DMS 273 treated with DMSO at 0.1 percent for 48 hours (cell line): ENCODE results near the gene OLFM1.
"Not testable (repeated sequence)": the region's sequence is repeated elsewhere in the genome, so short reads cannot be mapped to it uniquely, and the experiment has no call there.

Experiments used
- DNase-seq: peaks from one replicate; lab custom pipeline; 2025; lab: John Stamatoyannopoulos, UW

The OLFM1 gene

GRCh38 chr9:135154050-135154615 is 66.7 kb downstream of the OLFM1 start:
- no peak for DNase-seq

DNA sequence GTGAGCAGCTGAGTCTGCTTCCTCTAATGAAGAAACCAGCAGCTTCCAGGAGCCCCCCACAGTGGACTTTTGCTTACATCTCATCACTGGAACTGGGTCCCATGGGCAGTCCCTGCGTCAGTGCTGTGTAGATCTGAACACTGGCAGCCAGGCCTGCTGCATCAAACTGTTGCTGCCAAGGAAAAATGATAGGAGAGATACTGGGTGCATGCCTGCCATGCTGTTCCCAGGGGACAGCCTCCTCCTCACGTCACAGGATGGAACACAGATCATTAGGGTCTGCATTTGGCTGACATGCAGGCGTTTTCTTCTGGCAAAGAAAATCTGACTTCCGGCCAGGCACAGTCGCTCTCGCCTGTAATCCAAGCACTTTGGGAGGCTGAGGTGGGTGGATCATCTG is 67.9 kb downstream of the OLFM1 start:
- no peak for DNase-seq

DNA sequence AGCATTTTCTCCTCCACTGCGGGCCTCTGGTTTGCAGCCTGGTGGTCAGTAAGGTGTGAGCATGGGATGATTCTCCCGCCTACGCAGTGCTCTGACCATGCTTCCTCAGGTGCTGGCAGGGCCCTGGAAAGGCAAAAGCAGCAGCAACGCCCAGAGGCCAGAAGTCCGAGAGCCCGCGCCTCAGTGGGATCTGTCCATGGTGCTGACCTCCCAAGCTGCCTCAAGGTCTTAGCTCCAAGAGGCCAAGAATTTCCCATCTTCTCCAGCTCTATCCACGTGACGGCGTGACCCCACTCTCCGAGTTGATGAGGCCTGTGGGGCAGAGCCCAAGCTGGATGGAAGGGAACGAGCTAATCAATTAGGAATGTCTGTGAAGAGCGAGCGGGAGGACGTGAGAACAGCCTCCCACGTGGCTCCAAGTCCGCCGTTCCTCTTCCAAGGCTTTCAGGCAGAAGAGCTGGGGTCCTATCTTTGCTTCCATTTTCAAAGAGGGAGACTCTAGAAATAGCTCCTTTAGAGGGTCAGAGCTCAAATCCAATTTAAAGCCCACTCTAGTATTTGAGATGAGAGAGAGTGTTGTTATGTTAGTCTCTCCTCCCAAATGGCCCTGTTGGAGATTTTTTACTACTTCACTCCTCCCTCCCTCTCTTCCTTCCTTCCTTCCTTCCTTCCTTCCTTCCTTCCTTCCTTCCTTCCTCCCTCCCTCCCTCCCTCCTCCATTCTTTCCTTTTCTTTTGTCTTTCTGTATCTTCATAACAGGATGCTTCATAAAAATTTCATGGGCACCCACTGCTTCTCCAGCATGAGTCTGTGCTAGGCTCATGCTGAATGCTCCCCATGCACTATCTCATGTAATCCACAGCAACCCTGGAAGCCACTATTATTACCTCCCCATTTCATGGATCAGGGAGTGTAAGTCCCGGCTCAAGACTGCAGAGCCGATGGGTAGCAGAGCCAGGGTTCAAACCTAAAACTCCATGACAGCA is 69.3 kb downstream of the OLFM1 start:
- no peak for DNase-seq

- DNase-seq: no peak
These were observed 70.5 kb downstream of the OLFM1 start for GRCh38 chr9:135157856-135158563.

DNA sequence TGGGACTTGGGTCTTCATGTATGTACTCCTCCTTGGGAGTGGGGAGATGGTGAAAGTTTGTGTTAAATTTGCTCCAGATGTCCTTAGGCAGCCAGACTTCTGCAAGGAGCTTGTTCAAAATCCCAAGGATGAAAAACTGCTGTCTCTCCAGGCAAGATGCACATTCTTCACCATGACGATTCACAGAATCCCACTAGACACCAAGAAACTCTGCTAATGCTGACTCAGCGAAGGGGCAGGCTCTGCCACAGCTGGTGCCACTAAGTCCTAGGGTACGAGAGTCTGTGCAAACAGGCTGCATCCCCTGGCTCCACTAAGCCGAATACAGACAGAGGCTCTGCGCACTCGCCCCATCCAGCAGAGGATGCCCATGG is 71.1 kb downstream of the OLFM1 start:
- no peak for DNase-seq

DNA sequence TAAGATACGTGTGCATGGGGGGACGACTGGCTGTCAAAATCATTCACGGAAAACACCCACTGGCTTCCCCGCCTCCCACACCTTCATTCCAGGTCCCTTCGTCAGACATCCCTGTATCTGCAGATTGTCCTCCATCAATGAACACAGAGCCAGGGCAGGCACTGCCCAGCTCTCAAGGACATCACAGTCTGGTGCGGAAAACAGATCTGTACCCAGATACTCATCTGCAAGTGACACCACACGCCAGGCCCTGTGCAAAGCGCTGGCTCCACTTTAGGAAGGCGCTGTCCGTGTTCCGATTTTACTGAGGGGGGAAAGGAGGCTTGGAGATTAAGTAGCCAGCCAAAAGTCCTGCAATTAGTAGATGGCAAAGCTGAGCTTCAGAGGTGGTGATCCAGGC is 72.3 kb downstream of the OLFM1 start:
- DNase-seq: no peak

DNA sequence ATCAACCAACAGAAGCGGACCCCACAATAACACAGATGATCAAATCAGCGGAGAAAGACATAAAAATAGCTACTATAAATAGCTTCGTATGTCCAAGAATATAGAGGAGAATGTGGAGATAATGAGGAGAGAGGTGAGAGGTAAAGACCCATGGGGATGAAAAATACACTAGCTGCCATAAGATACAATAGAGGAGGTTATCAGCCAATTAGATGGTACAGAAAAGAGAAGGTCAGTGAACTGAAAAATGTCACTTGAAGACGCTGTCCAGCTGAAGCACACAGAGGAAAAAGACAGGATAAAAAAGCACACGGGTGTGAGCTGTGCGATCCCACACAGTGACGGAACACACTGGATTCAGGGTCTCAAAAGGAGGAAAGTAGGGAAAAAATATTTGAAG is 73.4 kb downstream of the OLFM1 start:
- DNase-seq: no peak

GRCh38 chr9:135162599-135162998 is 75.1 kb downstream of the OLFM1 start:
- DNase-seq: not testable (repeated sequence)

GRCh38 chr9:135163023-135163780 is 75.7 kb downstream of the OLFM1 start:
- DNase-seq: no peak

DNA sequence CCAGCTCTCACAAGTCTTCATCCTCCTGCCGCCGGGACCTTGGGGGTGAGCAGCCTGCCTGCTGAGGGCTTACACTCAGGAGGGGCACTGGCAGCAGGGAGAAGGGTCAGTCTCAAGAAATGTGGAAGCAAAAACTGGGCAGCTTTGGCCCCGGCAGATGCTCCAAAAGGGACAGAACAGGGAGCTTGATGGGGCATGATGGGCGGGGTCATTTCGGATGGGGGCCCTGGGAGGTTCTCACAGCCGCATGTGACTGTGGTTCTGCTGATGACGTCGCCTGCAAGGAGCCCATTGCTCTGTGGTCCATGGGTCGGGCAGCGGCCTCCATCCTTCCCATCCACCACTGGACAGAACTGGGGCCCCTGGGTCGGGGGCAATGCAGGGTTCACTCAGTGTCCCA is 76.6 kb downstream of the OLFM1 start:
- no peak for DNase-seq

DNA sequence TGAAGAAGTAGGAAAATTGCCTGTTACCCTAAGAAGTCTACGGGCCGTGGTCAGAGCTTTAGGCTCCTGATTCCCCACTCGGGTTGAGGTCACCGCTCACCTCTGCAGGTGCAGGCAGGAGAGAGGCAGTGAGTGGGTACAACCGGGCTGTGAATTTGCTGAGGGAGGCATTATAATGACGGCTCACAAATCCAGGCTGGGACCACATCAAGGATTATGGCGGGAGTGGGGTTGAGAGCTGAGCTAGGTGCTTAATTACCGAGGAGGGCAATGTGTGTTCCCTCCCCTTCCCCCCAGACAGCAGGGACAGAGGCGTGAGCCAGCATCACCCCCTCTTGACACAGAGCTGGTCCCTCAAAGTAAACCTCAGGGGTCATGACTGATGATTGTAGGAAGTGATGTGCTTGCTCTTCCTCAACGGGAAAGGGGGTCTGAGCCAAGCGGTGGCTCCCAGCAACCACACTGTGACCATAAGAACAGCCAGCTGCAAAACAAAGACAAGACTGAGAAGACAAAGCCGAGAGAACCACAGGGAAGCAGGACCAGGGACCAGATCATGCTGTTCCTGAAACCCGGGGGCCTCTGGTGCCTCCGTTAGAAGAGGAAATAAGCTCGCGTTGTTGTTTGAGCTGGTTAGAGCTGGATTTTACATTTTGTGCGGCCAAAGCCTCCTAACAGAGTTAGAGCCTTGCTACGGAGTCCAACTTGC is 77.7 kb downstream of the OLFM1 start:
- DNase-seq: no peak

GRCh38 chr9:135165756-135166519 is 78.5 kb downstream of the OLFM1 start:
- no peak for DNase-seq

DNA sequence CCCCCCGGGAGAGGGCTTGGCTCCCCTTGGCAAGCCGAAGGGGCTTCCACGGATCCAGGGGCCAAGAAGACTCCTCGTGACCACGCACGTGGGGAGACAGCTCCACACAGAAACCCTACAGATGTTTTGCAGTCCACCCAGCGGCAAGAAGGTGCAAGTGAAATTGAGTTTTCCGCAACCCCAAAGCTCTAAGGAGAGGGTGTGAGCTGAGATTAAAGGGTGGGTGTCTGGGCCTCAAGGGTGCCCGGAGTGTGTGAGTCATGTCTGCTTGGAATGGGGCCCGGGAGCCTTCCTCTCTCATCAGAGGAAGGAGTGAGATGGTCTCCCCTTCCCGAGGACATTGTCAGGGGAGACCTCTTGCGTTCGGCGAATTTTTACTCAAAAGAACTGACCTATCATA is 79.1 kb downstream of the OLFM1 start:
- DNase-seq: no peak

DNA sequence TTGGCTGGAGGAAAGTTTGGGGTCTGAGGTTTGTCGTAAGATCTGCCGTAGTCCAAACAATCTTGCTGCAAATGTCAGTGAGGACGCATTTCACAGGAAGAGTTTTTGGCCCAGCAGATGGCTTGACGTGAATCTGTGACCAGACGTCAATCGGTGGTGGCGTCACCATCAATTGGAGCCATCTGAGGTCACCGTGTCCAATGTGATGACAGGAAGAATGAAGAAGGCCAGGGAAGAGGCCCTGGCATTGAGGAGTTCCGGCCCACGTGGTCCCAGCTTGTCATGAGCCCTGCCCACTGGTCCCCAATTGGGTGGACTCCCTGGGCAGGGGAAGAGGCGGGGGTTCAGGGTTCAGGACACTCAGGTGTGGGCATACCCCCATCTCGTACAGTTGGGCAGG is 79.9 kb downstream of the OLFM1 start:
- no peak for DNase-seq

DNA sequence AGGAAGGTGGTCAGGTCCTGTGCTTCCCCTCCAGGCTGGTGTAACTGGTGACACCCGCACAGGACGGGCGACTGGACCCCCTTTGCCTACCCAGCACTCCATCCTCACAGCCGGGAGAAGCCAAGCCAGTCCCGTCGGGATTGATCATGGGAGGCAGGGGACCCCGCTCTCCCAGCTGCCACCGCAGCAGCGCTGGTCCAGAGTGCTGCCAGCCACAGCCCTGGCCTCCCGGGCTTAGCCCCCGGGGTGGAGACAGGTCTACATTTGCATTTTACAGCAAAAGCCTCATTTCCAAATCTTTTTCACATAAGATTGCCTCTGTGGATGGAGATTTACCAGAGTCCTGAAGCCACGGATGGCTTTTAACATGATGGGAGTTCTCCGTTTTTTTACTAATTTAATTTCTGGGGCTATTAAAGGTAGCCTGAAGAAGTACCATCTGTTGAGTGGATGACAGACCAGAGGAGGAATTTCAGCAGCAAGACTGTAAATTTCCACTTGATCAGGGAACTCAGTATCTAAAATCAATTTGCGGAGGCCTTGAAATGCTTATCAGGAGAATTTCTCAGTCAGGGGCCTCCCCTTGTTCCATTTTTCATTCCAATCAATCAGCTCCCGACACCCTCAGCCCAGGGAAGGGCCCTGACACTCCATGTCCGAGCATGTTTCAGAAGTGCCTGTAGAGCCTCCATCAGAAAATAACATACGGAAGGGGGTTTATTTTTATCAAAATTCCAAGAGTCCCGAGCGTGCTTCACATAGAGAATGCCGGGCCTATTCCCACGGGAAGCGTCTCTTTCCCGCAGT is 80.6 kb downstream of the OLFM1 start:
- DNase-seq: peak; percentile 34

DNA sequence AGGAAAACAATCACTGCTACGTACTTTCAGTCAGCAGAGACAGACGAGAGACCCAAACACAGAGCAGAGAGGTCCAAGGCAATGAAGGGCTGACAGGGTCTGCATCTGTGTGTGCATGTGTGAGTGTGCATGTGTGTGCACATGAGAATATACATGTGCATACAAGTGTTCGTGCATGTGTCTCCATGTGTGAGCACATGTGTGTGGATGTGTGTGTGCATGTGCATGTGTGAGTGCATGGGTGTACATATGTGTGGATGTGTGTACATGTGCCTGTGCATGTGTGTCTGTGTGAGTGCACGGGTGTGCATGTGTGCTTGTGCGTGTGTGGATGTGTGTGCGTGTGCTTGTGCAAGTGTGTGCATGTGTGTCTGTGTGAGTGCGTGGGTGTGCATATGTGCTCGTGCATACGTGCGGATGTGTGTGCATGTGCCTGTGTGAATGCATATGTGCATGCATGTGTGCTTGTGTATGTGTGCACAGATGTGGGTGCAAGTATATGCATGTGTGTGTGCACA is 82.3 kb downstream of the OLFM1 start:
- no peak for DNase-seq

- no peak for DNase-seq
These were observed 83.1 kb downstream of the OLFM1 start for GRCh38 chr9:135170535-135170934.
